GM10266 (cell line): ENCODE measurements around the gene BCAT1.
"Not testable (repeated sequence)": the region's sequence is repeated elsewhere in the genome, so short reads cannot be mapped to it uniquely, and the experiment has no call there.

ENCODE experiments used
- DNase-seq: peaks from one replicate; pipeline ENCODE4 v3.0.0; 2012; ENCODE audit errors: extremely low spot score
- TF ChIP-seq, protein P1 (sequence below): IDR thresholded peaks from 2 replicates; pipeline ENCODE4 v1.5.1; 2012; ENCODE audit warnings: mild to moderate bottlenecking, low read depth; ENCODE audit not compliant: control insufficient read depth, insufficient read depth; ENCODE audit errors: missing control alignments

Gene BCAT1

DNA sequence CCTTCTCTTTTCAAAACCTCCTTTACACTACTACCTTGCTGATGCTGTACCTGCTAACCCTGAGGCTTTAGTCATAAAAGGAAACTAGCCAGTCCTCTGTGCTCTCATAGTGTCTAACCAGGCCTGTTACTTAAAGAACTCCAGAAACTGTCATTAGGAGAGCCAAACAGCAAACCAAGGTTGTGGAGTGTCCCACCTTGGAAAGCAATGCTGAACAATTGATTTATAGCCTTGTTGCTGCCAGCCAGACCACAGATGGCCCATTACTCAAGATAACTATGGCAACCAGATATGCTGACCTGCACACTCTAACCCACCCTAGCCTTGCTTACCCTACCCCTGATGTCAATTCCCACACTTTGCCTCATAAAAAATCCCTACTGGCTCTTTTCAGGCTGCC, 26.5 kb upstream of the BCAT1 start:
- DNase-seq: no peak
- TF ChIP-seq, protein P1, sequence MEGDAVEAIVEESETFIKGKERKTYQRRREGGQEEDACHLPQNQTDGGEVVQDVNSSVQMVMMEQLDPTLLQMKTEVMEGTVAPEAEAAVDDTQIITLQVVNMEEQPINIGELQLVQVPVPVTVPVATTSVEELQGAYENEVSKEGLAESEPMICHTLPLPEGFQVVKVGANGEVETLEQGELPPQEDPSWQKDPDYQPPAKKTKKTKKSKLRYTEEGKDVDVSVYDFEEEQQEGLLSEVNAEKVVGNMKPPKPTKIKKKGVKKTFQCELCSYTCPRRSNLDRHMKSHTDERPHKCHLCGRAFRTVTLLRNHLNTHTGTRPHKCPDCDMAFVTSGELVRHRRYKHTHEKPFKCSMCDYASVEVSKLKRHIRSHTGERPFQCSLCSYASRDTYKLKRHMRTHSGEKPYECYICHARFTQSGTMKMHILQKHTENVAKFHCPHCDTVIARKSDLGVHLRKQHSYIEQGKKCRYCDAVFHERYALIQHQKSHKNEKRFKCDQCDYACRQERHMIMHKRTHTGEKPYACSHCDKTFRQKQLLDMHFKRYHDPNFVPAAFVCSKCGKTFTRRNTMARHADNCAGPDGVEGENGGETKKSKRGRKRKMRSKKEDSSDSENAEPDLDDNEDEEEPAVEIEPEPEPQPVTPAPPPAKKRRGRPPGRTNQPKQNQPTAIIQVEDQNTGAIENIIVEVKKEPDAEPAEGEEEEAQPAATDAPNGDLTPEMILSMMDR: no peak

DNA sequence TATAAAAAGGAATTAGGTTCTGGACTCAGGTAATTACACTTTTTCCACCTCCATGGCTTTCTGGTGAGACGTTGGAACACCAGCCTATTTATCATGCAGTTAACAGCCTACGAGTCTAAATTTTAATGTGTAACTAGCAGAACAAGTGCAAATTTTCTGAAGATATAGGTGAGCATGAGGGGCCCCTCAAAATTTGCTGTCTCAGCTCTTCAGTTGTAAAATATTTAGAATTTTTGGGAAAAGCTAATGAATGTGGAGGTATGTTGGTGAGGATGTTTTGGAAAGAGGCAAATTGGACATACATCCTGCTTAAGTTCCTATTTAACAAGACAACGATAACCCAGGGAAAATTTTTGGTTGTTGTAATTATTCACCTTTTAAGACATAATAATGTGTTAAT, 25.3 kb upstream of the BCAT1 start:
- no peak for DNase-seq
- TF ChIP-seq, protein P1: no peak

DNA sequence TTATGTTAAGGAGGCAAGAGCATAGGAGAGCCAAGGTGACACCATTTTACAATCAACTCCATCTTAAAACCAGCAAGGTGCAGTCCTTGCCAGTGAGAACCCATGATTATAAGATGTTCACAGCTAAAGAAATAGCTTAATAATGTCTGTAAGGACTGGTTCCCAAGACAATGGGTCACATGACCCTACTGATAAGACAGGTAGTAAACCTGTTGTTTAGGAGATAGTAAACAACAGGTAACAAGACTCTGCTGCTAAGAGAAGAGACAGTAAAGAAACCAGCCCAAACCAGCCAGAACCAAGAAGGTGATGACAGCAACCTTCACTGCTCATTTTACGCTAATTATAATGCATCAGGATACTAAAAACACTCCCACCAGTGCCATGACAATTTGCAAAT, 23.2 kb upstream of the BCAT1 start:
- DNase-seq: no peak
- TF ChIP-seq, protein P1: no peak

DNA sequence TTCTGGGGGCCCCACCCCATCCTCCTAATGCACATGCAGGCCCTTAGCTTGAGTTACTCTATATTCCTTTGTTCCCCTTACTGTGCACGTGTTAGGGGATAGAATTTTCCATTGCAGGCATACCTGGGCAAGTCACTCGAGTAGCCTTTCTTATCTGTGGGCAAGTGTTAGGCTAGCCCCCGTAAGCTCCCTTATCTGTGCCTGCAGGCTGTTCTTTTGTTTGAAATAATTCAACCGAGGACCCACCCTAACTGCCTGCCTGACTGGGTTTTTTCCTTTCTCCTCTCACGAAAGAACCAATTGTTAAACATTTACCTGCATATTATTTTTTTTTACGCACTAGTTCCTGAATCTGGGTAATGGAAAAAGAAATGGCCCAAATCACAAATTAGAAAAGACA, 21.3 kb upstream of the BCAT1 start:
- DNase-seq: no peak

DNA sequence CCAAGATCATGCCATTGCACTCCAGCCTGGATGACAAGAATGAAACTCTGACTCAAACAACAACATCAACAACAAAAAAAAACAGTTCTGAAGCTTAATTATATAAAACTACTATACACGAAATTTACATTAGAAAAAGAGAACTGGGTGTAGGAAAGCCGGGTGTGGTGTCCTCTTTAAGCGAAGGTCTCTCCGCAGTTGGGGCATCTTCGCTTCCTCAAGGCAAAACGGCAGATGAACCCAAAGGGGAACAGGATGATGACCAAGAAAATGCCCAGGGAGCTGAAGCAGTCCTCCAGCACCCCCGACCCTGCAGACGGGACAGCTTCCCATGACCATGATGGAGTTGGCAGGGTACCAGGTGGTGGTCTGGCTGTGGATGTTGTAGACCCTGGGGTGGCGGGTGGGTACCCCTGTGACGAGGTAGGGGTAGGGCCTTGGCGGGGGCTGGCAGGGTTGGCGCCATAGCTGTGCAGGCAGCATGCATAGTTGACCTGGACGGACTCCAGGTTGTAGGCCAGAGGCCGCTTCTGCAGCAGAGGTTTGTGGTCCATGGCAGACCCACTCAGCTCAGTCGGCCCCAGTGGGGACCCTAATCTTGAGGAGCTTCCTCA, 18.2 kb upstream of the BCAT1 start:
- DNase-seq: no peak

More for the DNA sequence above, 21.3 kb upstream of the BCAT1 start:
- TF ChIP-seq, protein P1: no peak

DNA sequence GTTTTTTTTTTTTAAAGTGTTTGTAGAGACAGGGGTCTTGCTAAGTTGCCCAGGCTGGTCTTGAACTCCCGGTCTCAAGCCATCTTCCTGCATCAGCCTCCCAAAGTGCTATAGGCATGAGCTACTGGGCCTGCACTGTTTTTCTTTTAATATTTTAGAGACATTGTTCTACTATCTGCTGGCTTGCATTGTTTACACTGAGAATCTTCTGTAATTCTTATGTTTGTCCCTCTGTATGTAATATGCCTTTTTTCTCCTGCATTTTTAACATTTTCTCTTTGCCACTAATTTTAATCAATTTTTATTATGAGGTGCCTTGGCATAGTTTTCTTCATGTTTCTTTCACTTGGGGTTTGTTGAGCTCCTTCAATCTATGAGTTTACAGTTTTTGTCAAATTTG, 15.4 kb upstream of the BCAT1 start:
- TF ChIP-seq, protein P1: no peak
- no peak for DNase-seq

More for the DNA sequence above, 18.2 kb upstream of the BCAT1 start:
- TF ChIP-seq, protein P1: no peak

DNA sequence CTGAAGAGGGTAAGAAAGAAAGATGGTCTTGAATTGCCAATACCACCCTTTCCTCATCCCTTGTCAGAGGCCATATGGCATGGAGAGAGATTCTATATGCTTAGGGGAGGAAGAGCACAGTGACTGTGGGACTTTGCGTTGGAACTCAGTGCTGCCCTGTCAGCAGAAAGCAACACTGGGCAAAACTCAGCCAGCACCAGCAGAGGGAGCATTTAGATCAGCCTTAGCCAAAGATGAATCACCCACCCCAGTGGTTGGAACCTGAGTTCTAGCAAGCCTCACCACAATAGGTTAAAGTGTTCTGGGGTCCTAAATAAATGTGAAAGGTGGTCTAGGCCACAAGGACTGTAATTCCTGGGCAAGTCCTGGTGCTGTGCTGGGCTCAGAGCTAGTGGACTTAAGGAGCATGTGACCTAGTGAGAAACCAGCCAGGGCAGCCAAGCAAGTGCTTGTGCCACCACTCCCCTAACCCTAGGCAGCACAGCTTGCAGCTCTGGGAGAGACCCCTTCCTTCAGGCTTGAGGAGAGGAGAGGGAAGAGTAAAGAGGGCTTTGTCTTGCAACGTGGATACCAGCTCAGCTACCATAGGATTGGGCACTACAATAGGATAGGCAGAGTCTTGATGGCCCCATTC, 11.4 kb upstream of the BCAT1 start:
- no peak for DNase-seq
- TF ChIP-seq, protein P1: peak; percentile 76

DNA sequence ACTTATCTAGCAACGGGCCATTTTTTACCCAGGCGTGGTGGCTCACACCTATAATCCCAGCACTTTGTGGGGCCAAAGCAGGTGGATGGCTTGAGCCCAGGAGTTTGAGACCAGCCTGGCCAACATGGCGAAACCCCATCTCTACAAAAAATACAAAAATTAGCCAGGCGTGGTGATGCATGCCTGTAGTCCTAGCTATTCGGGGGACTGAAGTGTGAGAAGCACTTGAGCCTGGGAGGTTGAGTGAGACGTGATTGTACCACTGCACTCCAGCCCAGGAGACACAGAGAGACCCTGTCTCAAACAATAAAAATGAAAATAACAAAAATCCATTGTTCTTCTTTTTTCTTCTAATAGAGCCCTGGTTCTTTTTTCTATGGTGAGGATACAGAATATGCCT, 7.5 kb upstream of the BCAT1 start:
- DNase-seq: not testable (repeated sequence)
